Keratinocyte (primary cell): ENCODE results near the gene P4HTM. TPM values are rescaled to one million over a fixed set of nuclear protein-coding genes. Genes with fewer than 3 reads are reported as not detected.

ENCODE experiments used
- DNase-seq: peaks from one replicate; pipeline ENCODE4 v3.0.0-alpha.2; 2011; ENCODE audit warnings: low read depth, missing footprints, low spot score
- FAIRE-seq: peaks from 2 replicates; lab custom pipeline; 2011; peaks lifted over from hg19 to GRCh38; lab: Jason Lieb, UNC
- H2AFZ ChIP-seq: 2 replicates; pipeline ENCODE4 v1.6.0; 2012; ENCODE audit warnings: low read length, control low read depth, inconsistent platforms; ENCODE audit not compliant: control insufficient read depth
- H3K27ac ChIP-seq: 2 replicates; pipeline ENCODE4 v1.5.1; 2011; ENCODE audit warnings: low read length; ENCODE audit not compliant: control insufficient read depth, insufficient read depth
- H3K27me3 ChIP-seq: 3 replicates; pipeline ENCODE4 v1.6.0; 2011; ENCODE audit warnings: low read length; ENCODE audit not compliant: control insufficient read depth, insufficient read depth; ENCODE audit errors: extremely low read depth
- H3K36me3 ChIP-seq, 2 experiments: 2 replicates in 1 of 2; 3 replicates in 1 of 2; pipeline ENCODE4 v1.5.1; 2011; ENCODE audit warnings: low read length in 2 of 2, mild to moderate bottlenecking in 1 of 2; ENCODE audit not compliant: control insufficient read depth in 2 of 2, insufficient read depth in 2 of 2; ENCODE audit errors: extremely low read depth in 1 of 2
- H3K4me1 ChIP-seq: 3 replicates; pipeline ENCODE4 v1.5.1; 2011; ENCODE audit warnings: low read length; ENCODE audit not compliant: control insufficient read depth, insufficient read depth; ENCODE audit errors: extremely low read depth
- H3K4me2 ChIP-seq: 3 replicates; pipeline ENCODE4 v1.6.0; 2011; ENCODE audit warnings: low read depth, low read length; ENCODE audit not compliant: control insufficient read depth, insufficient read depth; ENCODE audit errors: extremely low read depth
- H3K4me3 ChIP-seq, 3 experiments: fragments of 200-600 bp in 1 of 3; sonication (generic) in 1 of 3; 2 replicates in 2 of 3; 3 replicates in 1 of 3; pipeline ENCODE4 v1.5.1; 2011 to 2016; ENCODE audit warnings: low read length in 3 of 3, mild to moderate bottlenecking in 3 of 3, control low read depth in 2 of 3, inconsistent platforms in 1 of 3, low read depth in 1 of 3, mixed read lengths in 1 of 3, mixed run types in 1 of 3, moderate library complexity in 1 of 3; ENCODE audit not compliant: control insufficient read depth in 2 of 3, insufficient read depth in 2 of 3; ENCODE audit errors: extremely low read depth in 1 of 3
- H3K79me2 ChIP-seq: 2 replicates; pipeline ENCODE4 v1.6.0; 2012; ENCODE audit warnings: low read length; ENCODE audit not compliant: control insufficient read depth, insufficient read depth
- H3K9ac ChIP-seq: 3 replicates; pipeline ENCODE4 v1.6.0; 2011; ENCODE audit warnings: low read length; ENCODE audit not compliant: control insufficient read depth, insufficient read depth; ENCODE audit errors: extremely low read depth
- H3K9me1 ChIP-seq: 3 replicates; pipeline ENCODE4 v1.6.0; 2011; ENCODE audit warnings: low read length; ENCODE audit not compliant: control insufficient read depth, insufficient read depth; ENCODE audit errors: extremely low read depth
- H3K9me3 ChIP-seq: 2 replicates; pipeline ENCODE4 v1.5.1; 2012; ENCODE audit warnings: low read depth, low read length; ENCODE audit not compliant: control insufficient read depth
- H4K20me1 ChIP-seq: 3 replicates; pipeline ENCODE4 v1.6.0; 2011; ENCODE audit warnings: low read length; ENCODE audit not compliant: control insufficient read depth, insufficient read depth; ENCODE audit errors: extremely low read depth
- CTCF ChIP-seq, 3 experiments: IDR thresholded peaks in 1 of 3; conservative IDR thresholded peaks in 1 of 3; optimal IDR thresholded peaks in 1 of 3; 2 replicates in 2 of 3; 3 replicates in 1 of 3; pipeline versions ENCODE3 to v1.5.1; 2011; ENCODE audit warnings: low read length in 3 of 3, mild to moderate bottlenecking in 3 of 3, moderate library complexity in 2 of 3, control low read depth in 1 of 3, inconsistent platforms in 1 of 3; ENCODE audit not compliant: insufficient read depth in 2 of 3; ENCODE audit errors: extremely low read depth in 1 of 3
- EZH2 ChIP-seq: IDR thresholded peaks from one replicate; pipeline ENCODE4 v1.6.1; 2012; ENCODE audit warnings: inconsistent platforms, mild to moderate bottlenecking, low read length, moderate library complexity
- dilution Hi-C: fragments of 300-500 bp; cut with MboI; formaldehyde crosslinking; loops from one replicate; pipeline ENCODE4 v1.7.0; 2020; ENCODE audit warnings: low sequenced_read_pairs; ENCODE audit not compliant: extremely low pct_ligation_motif_present
- polyA plus RNA-seq, 5 experiments: library from polyadenylated mRNA; depleted of rRNA in 3 of 5; stranded (reverse) in 3 of 5; stranded (forward) in 1 of 5; unstranded in 1 of 5; fragments of >200 nt; gene quantifications; 1 replicate in 1 of 5; 2 replicates in 3 of 5; 3 replicates in 1 of 5; pipeline versions ENCODE4 v1.2.1 to v1.2.3, GENCODE V29; 2011 to 2012; ENCODE audit warnings: missing spikeins in 2 of 5, low read depth in 1 of 5, low replicate concordance in 1 of 5

Gene P4HTM
- polyA plus RNA-seq, 1 donor (not counting 4 experiments of a cell fraction or from before 2014, with no cell fraction given) = 0.93 TPM

- Histone ChIP-seq H3K27me3 (no peaks in the 10 kb centered on the region), H3K4me2 (peak overlapping the region; percentile 99), H3K4me3 (peak overlapping the region; percentile 80 to 97 (median 93)), H3K9me3 (no peaks in the 10 kb centered on the region), H3K9ac (peak overlapping the region; percentile 90), H2AFZ (peak overlapping the region; percentile 43), H3K9me1 (no peaks in the 10 kb centered on the region), H3K36me3 (peaks cover 29 to 41% of the 10 kb centered on the region in 2 experiments), H3K27ac (peak overlapping the region; percentile 91), H3K79me2 (peaks cover 66% of the 10 kb centered on the region), H4K20me1 (peaks cover 4% of the 10 kb centered on the region), H3K4me1 (peaks cover 34% of the 10 kb centered on the region)
- DNase-seq (no peak), FAIRE-seq (no peak)
- dilution Hi-C loops = no loop called here
- no peak for TF ChIP-seq CTCF (optimal IDR thresholded peaks at IDR 0.05 in 1 of 3, IDR thresholded peaks at IDR 0.05 in 1 of 3, conservative IDR thresholded peaks at IDR 0.05 in 1 of 3; ENCODE audit: extremely low read depth in 1 of 3, insufficient read depth in 2 of 3, low read length in 3 of 3)
- TF ChIP-seq EZH2 = no peak
These were observed 32.7 kb downstream of the P4HTM start for GRCh38 chr3:49022688-49023171.

GRCh38 chr3:49023775-49024174 is 33.7 kb downstream of the P4HTM start:
- Histone ChIP-seq H3K9ac (no peak overlapping the region), H3K9me1 (peaks cover 3% of the 10 kb centered on the region), H3K4me2 (no peak overlapping the region)

More at GRCh38 chr3:49023775-49024174, 33.7 kb downstream of the P4HTM start:
- Histone ChIP-seq H4K20me1 (peaks cover 4% of the 10 kb centered on the region), H3K36me3 (peaks cover 29 to 52% of the 10 kb centered on the region in 2 experiments), H2AFZ (no peak overlapping the region), H3K9me3 (no peaks in the 10 kb centered on the region), H3K4me1 (peaks cover 42% of the 10 kb centered on the region), H3K27ac (no peak overlapping the region), H3K4me3 (no peak overlapping the region), H3K79me2 (peaks cover 77% of the 10 kb centered on the region), H3K27me3 (no peaks in the 10 kb centered on the region)
- DNase-seq = no peak
- dilution Hi-C loops = no loop called here
- FAIRE-seq = no peak
- no peak for TF ChIP-seq CTCF (optimal IDR thresholded peaks at IDR 0.05 in 1 of 3, IDR thresholded peaks at IDR 0.05 in 1 of 3, conservative IDR thresholded peaks at IDR 0.05 in 1 of 3; ENCODE audit: extremely low read depth in 1 of 3, insufficient read depth in 2 of 3, low read length in 3 of 3)
- TF ChIP-seq EZH2 = no peak
